ENCODE results near the gene RGR. TPM values are rescaled to one million over a fixed set of nuclear protein-coding genes. Genes with fewer than 3 reads are reported as not detected.

The RGR gene
- total RNA-seq, 2 donors from 2014 or later, result not detected

- TF ChIP-seq CTCF (IDR thresholded peaks at IDR 0.05), result no peak
- Histone ChIP-seq H3K36me3 (no peaks in the 10 kb centered on the region), H3K9me3 (no peaks in the 10 kb centered on the region), H3K4me1 (peaks cover 0 to 6% of the 10 kb centered on the region in 2 donors), H3K27ac (no peak overlapping the region), H3K27me3 (no peaks in the 10 kb centered on the region), H3K4me3 (no peak overlapping the region)
- no peak for DNase-seq (ENCODE audit: low spot score)
Observed at GRCh38 chr10:84262190-84262956, 17.5 kb downstream of the RGR start.

- no peaks in the 10 kb centered on the region for H3K27me3 ChIP-seq
- no peaks in the 10 kb centered on the region for H3K36me3 ChIP-seq
- DNase-seq (ENCODE audit: low spot score), result no peak
- H3K27ac ChIP-seq, result no peak overlapping the region
- no peak for TF ChIP-seq CTCF (IDR thresholded peaks at IDR 0.05)
- H3K9me3 ChIP-seq, result no peaks in the 10 kb centered on the region
- H3K4me3 ChIP-seq, result no peak overlapping the region
- peaks cover 0 to 6% of the 10 kb centered on the region in 2 donors for H3K4me1 ChIP-seq
Observed at GRCh38 chr10:84263716-84264115, 18.9 kb downstream of the RGR start.

GRCh38 chr10:84264611-84265141 is 19.8 kb downstream of the RGR start:
- peak; percentile 79 for DNase-seq (ENCODE audit: low spot score)
- peaks cover 0 to 6% of the 10 kb centered on the region in 2 donors for H3K4me1 ChIP-seq
- TF ChIP-seq CTCF (IDR thresholded peaks at IDR 0.05), result peak; percentile 79 to 94
- H3K4me3 ChIP-seq, result no peak overlapping the region
- H3K27ac ChIP-seq, result no peak overlapping the region
- H3K27me3 ChIP-seq, result no peaks in the 10 kb centered on the region
- no peaks in the 10 kb centered on the region for H3K9me3 ChIP-seq
- no peaks in the 10 kb centered on the region for H3K36me3 ChIP-seq

- no peaks in the 10 kb centered on the region for H3K27me3 ChIP-seq
- H3K27ac ChIP-seq, result no peak overlapping the region
- peaks cover 0 to 6% of the 10 kb centered on the region in 2 donors for H3K4me1 ChIP-seq
- H3K9me3 ChIP-seq, result no peaks in the 10 kb centered on the region
- no peaks in the 10 kb centered on the region for H3K36me3 ChIP-seq
- no peak for TF ChIP-seq CTCF (IDR thresholded peaks at IDR 0.05)
- no peak overlapping the region for H3K4me3 ChIP-seq
- no peak for DNase-seq (ENCODE audit: low spot score)
Observed at GRCh38 chr10:84265418-84265817, 20.6 kb downstream of the RGR start.

- H3K4me3 ChIP-seq, result no peak overlapping the region
- no peaks in the 10 kb centered on the region for H3K27me3 ChIP-seq
- DNase-seq (ENCODE audit: low spot score), result no peak
- H3K9me3 ChIP-seq, result no peaks in the 10 kb centered on the region
- no peaks in the 10 kb centered on the region for H3K36me3 ChIP-seq
- H3K27ac ChIP-seq, result no peak overlapping the region
- peaks cover 0 to 6% of the 10 kb centered on the region in 2 donors for H3K4me1 ChIP-seq
- TF ChIP-seq CTCF (IDR thresholded peaks at IDR 0.05), result peak; percentile 31 to 60
Observed at GRCh38 chr10:84267503-84268126, 22.8 kb downstream of the RGR start.
